ENCODE results near the gene ORAI2.

DNA sequence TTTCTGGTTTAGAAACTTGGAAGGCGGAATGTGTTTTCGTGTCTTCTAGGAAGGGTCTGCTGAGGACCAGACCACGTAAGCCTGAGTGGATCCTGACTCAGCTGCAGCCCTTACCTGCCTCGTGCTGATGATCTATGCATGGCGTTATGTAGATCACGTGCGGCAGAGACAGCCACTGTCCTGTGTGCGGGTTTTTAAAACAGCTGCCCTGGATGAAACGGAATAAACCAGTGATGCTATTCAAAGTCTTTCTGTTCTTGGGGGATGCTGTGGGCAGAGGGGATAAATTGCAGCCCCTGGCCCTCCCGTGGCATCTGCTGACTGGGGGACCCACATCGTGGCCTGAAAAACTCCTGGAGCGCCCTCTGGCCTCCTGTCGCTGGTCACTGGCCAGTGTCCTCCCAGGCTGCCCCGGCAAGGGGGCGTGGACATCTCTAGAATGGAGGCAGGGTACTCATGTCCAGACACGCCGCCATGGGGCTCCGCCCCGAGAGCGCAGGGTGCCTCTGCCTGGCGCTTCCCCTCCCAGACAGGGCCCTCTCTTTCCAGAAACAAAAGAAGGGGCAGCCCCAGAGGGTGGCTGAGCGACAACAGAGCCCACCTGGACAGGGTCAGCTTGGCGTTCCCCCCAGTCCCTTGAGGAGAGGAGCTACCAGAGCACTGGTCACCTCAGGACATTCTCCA is 18.1 kb downstream of the ORAI2 start:
- TF ChIP-seq, protein P1, sequence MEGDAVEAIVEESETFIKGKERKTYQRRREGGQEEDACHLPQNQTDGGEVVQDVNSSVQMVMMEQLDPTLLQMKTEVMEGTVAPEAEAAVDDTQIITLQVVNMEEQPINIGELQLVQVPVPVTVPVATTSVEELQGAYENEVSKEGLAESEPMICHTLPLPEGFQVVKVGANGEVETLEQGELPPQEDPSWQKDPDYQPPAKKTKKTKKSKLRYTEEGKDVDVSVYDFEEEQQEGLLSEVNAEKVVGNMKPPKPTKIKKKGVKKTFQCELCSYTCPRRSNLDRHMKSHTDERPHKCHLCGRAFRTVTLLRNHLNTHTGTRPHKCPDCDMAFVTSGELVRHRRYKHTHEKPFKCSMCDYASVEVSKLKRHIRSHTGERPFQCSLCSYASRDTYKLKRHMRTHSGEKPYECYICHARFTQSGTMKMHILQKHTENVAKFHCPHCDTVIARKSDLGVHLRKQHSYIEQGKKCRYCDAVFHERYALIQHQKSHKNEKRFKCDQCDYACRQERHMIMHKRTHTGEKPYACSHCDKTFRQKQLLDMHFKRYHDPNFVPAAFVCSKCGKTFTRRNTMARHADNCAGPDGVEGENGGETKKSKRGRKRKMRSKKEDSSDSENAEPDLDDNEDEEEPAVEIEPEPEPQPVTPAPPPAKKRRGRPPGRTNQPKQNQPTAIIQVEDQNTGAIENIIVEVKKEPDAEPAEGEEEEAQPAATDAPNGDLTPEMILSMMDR (IDR thresholded peaks at IDR 0.05) = no peak
- TF ChIP-seq POLR2AphosphoS5 (IDR thresholded peaks at IDR 0.05; ENCODE audit: low read depth, low read length) (no peak), SIN3A (IDR thresholded peaks at IDR 0.05; ENCODE audit: borderline replicate concordance, insufficient read depth, low read depth, low read length) (no peak)
